A172 (cell line): Measurements from ENCODE around the gene PPP3CB. TPM values are rescaled to one million over a fixed set of nuclear protein-coding genes. Genes with fewer than 3 reads are reported as not detected.
"Not testable (repeated sequence)": the region's sequence is repeated elsewhere in the genome, so short reads cannot be mapped to it uniquely, and the experiment has no call there.

Source experiments
- DNase-seq: peaks from one replicate; pipeline ENCODE4 v3.0.0-alpha.2; 2015; ENCODE audit warnings: low spot score
- total RNA-seq: library from RNA; depleted of rRNA; stranded (reverse); fragments of >200 nt; shearing (Covaris generic); gene quantifications from 2 replicates; pipeline ENCODE4 v1.2.3, GENCODE V29; 2014; rRNA removed

The PPP3CB gene
- total RNA-seq, 1 experiment from 2014 or later, result 17.6 TPM

- no peak for DNase-seq
Observed at GRCh38 chr10:73414230-73414945, 81.4 kb downstream of the PPP3CB start.

- peak; percentile 81 for DNase-seq
Observed at GRCh38 chr10:73413528-73414229, 82.1 kb downstream of the PPP3CB start, which contains the start of gene ANXA7. Gene ANXA7, minus strand, starts transcription at chr10:73414058. Its CDS starts 13,202 bp downstream, at chr10:73400856.

GRCh38 chr10:73413108-73413527, 82.7 kb downstream of the PPP3CB start:
- DNase-seq, result peak; percentile 64

GRCh38 chr10:73410897-73411296, 84.9 kb downstream of the PPP3CB start:
- no peak for DNase-seq

- no peak for DNase-seq
Observed at GRCh38 chr10:73408978-73409521, 86.8 kb downstream of the PPP3CB start.

- DNase-seq, result peak; percentile 21
Observed at GRCh38 chr10:73408061-73408460, 87.8 kb downstream of the PPP3CB start.

GRCh38 chr10:73407495-73407894, 88.3 kb downstream of the PPP3CB start:
- DNase-seq, result no peak

GRCh38 chr10:73406846-73407245, 89.0 kb downstream of the PPP3CB start:
- no peak for DNase-seq

- no peak for DNase-seq
Observed at GRCh38 chr10:73405556-73405955, 90.3 kb downstream of the PPP3CB start.

- DNase-seq, result no peak
Observed at GRCh38 chr10:73404690-73405089, 91.1 kb downstream of the PPP3CB start.

- no peak for DNase-seq
Observed at GRCh38 chr10:73401636-73402035, 94.2 kb downstream of the PPP3CB start.

GRCh38 chr10:73399063-73399462, 96.8 kb downstream of the PPP3CB start:
- no peak for DNase-seq

GRCh38 chr10:73398024-73398423, 97.8 kb downstream of the PPP3CB start:
- DNase-seq, result no peak

- DNase-seq, result not testable (repeated sequence)
Observed at GRCh38 chr10:73394325-73394724, 101.5 kb downstream of the PPP3CB start.

- DNase-seq, result no peak
Observed at GRCh38 chr10:73388228-73388627, 107.6 kb downstream of the PPP3CB start.

GRCh38 chr10:73386583-73386982, 109.2 kb downstream of the PPP3CB start:
- no peak for DNase-seq

Other genes starting within 250 kb of the PPP3CB start
- 103 and 123 TPM in 2 replicates for gene DNAJC9, start 248.8 kb downstream of the PPP3CB start, total RNA-seq
- 106 and 118 TPM in 2 replicates for gene MRPS16, start 243.4 kb downstream of the PPP3CB start, total RNA-seq
- gene CFAP70, start 137.2 kb downstream of the PPP3CB start, total RNA-seq, result 0.36 and 0.72 TPM in 2 replicates
- gene ANXA7, start 82.0 kb downstream of the PPP3CB start, total RNA-seq, result 200 and 216 TPM in 2 replicates
- 0.07 and 0.60 TPM in 2 replicates for gene MSS51, start 62.5 kb downstream of the PPP3CB start, total RNA-seq
- 28.7 and 32.3 TPM in 2 replicates for gene USP54, start 95.3 kb upstream of the PPP3CB start, total RNA-seq
- 1.1 TPM in 1 of 2 replicates, not detected in the other for gene MYOZ1, start 145.4 kb upstream of the PPP3CB start, total RNA-seq
- 0.14 TPM in 1 of 2 replicates, not detected in the other for gene SYNPO2L, start 160.0 kb upstream of the PPP3CB start, total RNA-seq
- gene AGAP5, start 202.1 kb upstream of the PPP3CB start, total RNA-seq, result 2.2 and 3.2 TPM in 2 replicates
- gene SEC24C, start 248.3 kb upstream of the PPP3CB start, total RNA-seq, result 79.0 and 83.2 TPM in 2 replicates